Stromal cell of bone marrow (primary cell): ENCODE data around the gene RNF214.

Source experiments
- DNase-seq: peaks from one replicate; pipeline ENCODE4 v3.0.0-alpha.2; 2012; ENCODE audit warnings: low read depth

The RNF214 gene

GRCh38 chr11:117282956-117283355 is 50.5 kb downstream of the RNF214 start:
- no peak for DNase-seq

- no peak for DNase-seq
Measured at GRCh38 chr11:117284053-117284452, 51.6 kb downstream of the RNF214 start.

- DNase-seq = no peak
Measured at GRCh38 chr11:117286588-117286987, 54.1 kb downstream of the RNF214 start.

- DNase-seq = no peak
Measured at GRCh38 chr11:117287668-117288067, 55.2 kb downstream of the RNF214 start.

- no peak for DNase-seq
Measured at GRCh38 chr11:117289795-117290194, 57.3 kb downstream of the RNF214 start.

- no peak for DNase-seq
Measured at GRCh38 chr11:117290809-117291396, 58.4 kb downstream of the RNF214 start, which contains the start of gene BACE1-AS. TSS of gene BACE1-AS (plus strand) at chr11:117291346.

GRCh38 chr11:117292616-117293015 is 60.1 kb downstream of the RNF214 start:
- no peak for DNase-seq

GRCh38 chr11:117295438-117296137 is 63.1 kb downstream of the RNF214 start:
- no peak for DNase-seq

GRCh38 chr11:117296881-117297280 is 64.4 kb downstream of the RNF214 start:
- DNase-seq = no peak

- DNase-seq = no peak
Measured at GRCh38 chr11:117298195-117298594, 65.7 kb downstream of the RNF214 start.

GRCh38 chr11:117299351-117300282 is 67.1 kb downstream of the RNF214 start:
- no peak for DNase-seq

- DNase-seq = no peak
Measured at GRCh38 chr11:117300283-117300663, 67.8 kb downstream of the RNF214 start.

- DNase-seq = no peak
Measured at GRCh38 chr11:117300773-117301172, 68.3 kb downstream of the RNF214 start.

- DNase-seq = no peak
Measured at GRCh38 chr11:117302228-117302627, 69.8 kb downstream of the RNF214 start.

GRCh38 chr11:117303101-117303500 is 70.6 kb downstream of the RNF214 start:
- DNase-seq = no peak

- DNase-seq = no peak
Measured at GRCh38 chr11:117303646-117304315, 71.3 kb downstream of the RNF214 start.

GRCh38 chr11:117305145-117305544 is 72.7 kb downstream of the RNF214 start:
- no peak for DNase-seq

- DNase-seq = no peak
Measured at GRCh38 chr11:117309310-117309709, 76.8 kb downstream of the RNF214 start.

GRCh38 chr11:117313091-117313490 is 80.6 kb downstream of the RNF214 start:
- DNase-seq = no peak

GRCh38 chr11:117313828-117314768 is 81.6 kb downstream of the RNF214 start:
- DNase-seq = no peak

- no peak for DNase-seq
Measured at GRCh38 chr11:117314840-117315239, 82.4 kb downstream of the RNF214 start.
